Effector memory CD8-positive, alpha-beta T cell (primary cell): Measurements from ENCODE around the gene DHDH.

Experiments used
- ATAC-seq: fragments of 150-1000 bp; cut with Tn5 transposase; replicated peaks from 2 replicates; pipeline ENCODE4 v1.10.0; 2021; ENCODE audit warnings: mild to moderate bottlenecking, moderate library complexity
- DNase-seq, 3 experiments: peaks; one replicate each; pipeline ENCODE4 v3.0.0; 2021
- H3K27ac Mint-ChIP-seq, 2 donors: one replicate each; pipeline ENCODE4 v1.8.0; 2022; ENCODE audit warnings: mild to moderate bottlenecking in 2 of 2, mixed read lengths in 2 of 2, moderate library complexity in 2 of 2
- H3K27me3 Mint-ChIP-seq, 2 donors: one replicate each; pipeline ENCODE4 v1.8.0; 2022; ENCODE audit warnings: mixed read lengths in 2 of 2
- H3K36me3 Mint-ChIP-seq: one replicate; pipeline ENCODE4 v1.8.0; 2022; ENCODE audit warnings: mild to moderate bottlenecking, moderate library complexity, mixed read lengths; ENCODE audit not compliant: insufficient read depth
- H3K4me1 Mint-ChIP-seq, 2 donors: one replicate each; pipeline ENCODE4 v1.8.0; 2022; ENCODE audit warnings: low read depth in 2 of 2, mixed read lengths in 2 of 2
- H3K4me3 Mint-ChIP-seq, 2 donors: one replicate each; pipeline ENCODE4 v1.8.0; 2022; ENCODE audit warnings: mild to moderate bottlenecking in 2 of 2, mixed read lengths in 2 of 2, moderate library complexity in 2 of 2
- H3K9me3 Mint-ChIP-seq, 2 donors: one replicate each; pipeline ENCODE4 v1.8.0; 2022; ENCODE audit warnings: mixed read lengths in 2 of 2

The DHDH gene

GRCh38 chr19:48991011-48991609 is 57.6 kb downstream of the DHDH start:
- no peaks in the 10 kb centered on the region for H3K27me3 Mint-ChIP-seq
- ATAC-seq (no peak), DNase-seq (no peak)
- H3K36me3 Mint-ChIP-seq: peaks cover 19% of the 10 kb centered on the region
- peaks cover 31 to 38% of the 10 kb centered on the region in 2 donors for H3K4me1 Mint-ChIP-seq
- H3K9me3 Mint-ChIP-seq: no peaks in the 10 kb centered on the region
- peak overlapping the region; percentile 32 to 96 for H3K27ac Mint-ChIP-seq
- H3K4me3 Mint-ChIP-seq: peak overlapping the region in 1 of 2 donors; percentile 95

- H3K4me1 Mint-ChIP-seq: peaks cover 31 to 38% of the 10 kb centered on the region in 2 donors
Observed at GRCh38 chr19:48991873-48992580, 58.5 kb downstream of the DHDH start.

GRCh38 chr19:48992581-48993174 is 59.2 kb downstream of the DHDH start:
- no peak for DNase-seq

More at GRCh38 chr19:48991873-48992580, 58.5 kb downstream of the DHDH start:
- Mint-ChIP-seq H3K27me3 (no peaks in the 10 kb centered on the region), H3K27ac (peak overlapping the region; percentile 91 to 96), H3K9me3 (no peaks in the 10 kb centered on the region), H3K36me3 (peaks cover 19% of the 10 kb centered on the region), H3K4me3 (peak overlapping the region; percentile 91 to 95)
- ATAC-seq (no peak), DNase-seq (no peak)

GRCh38 chr19:48993175-48994034 is 59.9 kb downstream of the DHDH start, which contains the start of the genes GYS1 and RUVBL2:
GYS1 (minus strand) TSS chr19:48993309; CDS start chr19:48993112, 197 bp downstream.
RUVBL2 (plus strand) TSS chr19:48993887; CDS start chr19:48993912, 25 bp downstream.
- Mint-ChIP-seq H3K36me3 (peaks cover 19% of the 10 kb centered on the region), H3K4me1 (peaks cover 28 to 45% of the 10 kb centered on the region in 2 donors), H3K27ac (peak within 1 kb of the TSS; percentile 91 to 96), H3K4me3 (peak within 1 kb of the TSS; percentile 91 to 95), H3K27me3 (no peaks in the 10 kb centered on the region), H3K9me3 (no peaks in the 10 kb centered on the region)
- ATAC-seq: peak; percentile 89
- peak; percentile 97 to 99 (median 99) for DNase-seq

More at GRCh38 chr19:48992581-48993174, 59.2 kb downstream of the DHDH start:
- no peaks in the 10 kb centered on the region for H3K27me3 Mint-ChIP-seq
- peaks cover 19% of the 10 kb centered on the region for H3K36me3 Mint-ChIP-seq
- peak overlapping the region; percentile 91 to 95 for H3K4me3 Mint-ChIP-seq
- peaks cover 31 to 39% of the 10 kb centered on the region in 2 donors for H3K4me1 Mint-ChIP-seq
- H3K9me3 Mint-ChIP-seq: no peaks in the 10 kb centered on the region
- peak overlapping the region; percentile 91 to 96 for H3K27ac Mint-ChIP-seq
- no peak for ATAC-seq

GRCh38 chr19:48994035-48994386 is 60.5 kb downstream of the DHDH start:
- Mint-ChIP-seq H3K36me3 (peaks cover 18% of the 10 kb centered on the region), H3K27me3 (no peaks in the 10 kb centered on the region), H3K9me3 (no peaks in the 10 kb centered on the region), H3K4me1 (peaks cover 28 to 45% of the 10 kb centered on the region in 2 donors), H3K27ac (peak overlapping the region; percentile 91 to 96), H3K4me3 (peak overlapping the region; percentile 91 to 95)
- DNase-seq (no peak), ATAC-seq (no peak)
